ENCODE results near the gene TCF12.

Gene TCF12

GRCh38 chr15:57327985-57328471 lies 409.6 kb downstream of the TCF12 start:
- DNase-seq (ENCODE audit: low read depth) = peak; percentile 95
- TF ChIP-seq CTCF (IDR thresholded peaks at IDR 0.05; ENCODE audit: control insufficient read depth, insufficient read depth, low read depth, low read length, missing control alignments) = no peak
- no peak overlapping the region for H3K4me3 ChIP-seq (ENCODE audit: control insufficient read depth, low read depth, low read length)

- no peak for DNase-seq (ENCODE audit: low read depth)
- no peak for TF ChIP-seq CTCF (IDR thresholded peaks at IDR 0.05; ENCODE audit: control insufficient read depth, insufficient read depth, low read depth, low read length, missing control alignments)
These were observed 410.0 kb downstream of the TCF12 start for GRCh38 chr15:57328479-57328878.

GRCh38 chr15:57328897-57329296 lies 410.5 kb downstream of the TCF12 start:
- DNase-seq (ENCODE audit: low read depth) = no peak
- H3K4me3 ChIP-seq (ENCODE audit: control insufficient read depth, low read depth, low read length) = no peak overlapping the region
- no peak for TF ChIP-seq CTCF (IDR thresholded peaks at IDR 0.05; ENCODE audit: control insufficient read depth, insufficient read depth, low read depth, low read length, missing control alignments)

More at GRCh38 chr15:57328479-57328878, 410.0 kb downstream of the TCF12 start:
- no peak overlapping the region for H3K4me3 ChIP-seq (ENCODE audit: control insufficient read depth, low read depth, low read length)

GRCh38 chr15:57329582-57330367 lies 411.3 kb downstream of the TCF12 start:
- no peak for TF ChIP-seq CTCF (IDR thresholded peaks at IDR 0.05; ENCODE audit: control insufficient read depth, insufficient read depth, low read depth, low read length, missing control alignments)
- no peak overlapping the region for H3K4me3 ChIP-seq (ENCODE audit: control insufficient read depth, low read depth, low read length)
- DNase-seq (ENCODE audit: low read depth) = no peak

GRCh38 chr15:57330619-57331340 lies 412.3 kb downstream of the TCF12 start:
- no peak overlapping the region for H3K4me3 ChIP-seq (ENCODE audit: control insufficient read depth, low read depth, low read length)
- TF ChIP-seq CTCF (IDR thresholded peaks at IDR 0.05; ENCODE audit: control insufficient read depth, insufficient read depth, low read depth, low read length, missing control alignments) = no peak
- no peak for DNase-seq (ENCODE audit: low read depth)

- no peak for DNase-seq (ENCODE audit: low read depth)
- no peak overlapping the region for H3K4me3 ChIP-seq (ENCODE audit: control insufficient read depth, low read depth, low read length)
- TF ChIP-seq CTCF (IDR thresholded peaks at IDR 0.05; ENCODE audit: control insufficient read depth, insufficient read depth, low read depth, low read length, missing control alignments) = no peak
These were observed 413.9 kb downstream of the TCF12 start for GRCh38 chr15:57332326-57332725.

Data from AG09309 (cell line).